K562 (cell line): ENCODE results near the gene MALRD1. TPM values are rescaled to one million over a fixed set of nuclear protein-coding genes. Genes with fewer than 3 reads are reported as not detected.
"Not testable (repeated sequence)": the region's sequence is repeated elsewhere in the genome, so short reads cannot be mapped to it uniquely, and the experiment has no call there.

Source experiments
- ATAC-seq: fragments of 200-7000 bp; cut with Tn5 transposase; 3 replicates; pipeline ENCODE4 v1.9.1; 2020; ENCODE audit warnings: moderate library complexity
- BruUV-seq: library from RNA; stranded (reverse); fragments of 400-500 nt; replicated peaks from 2 replicates; lab custom pipeline; 2021; lab: Mats Ljungman, UMichigan
- CTCF ChIA-PET: fragments of 300-600 bp; formaldehyde crosslinking; extraction: SDS; loops from one replicate; lab custom pipeline; 2021; ENCODE audit warnings: low intra/inter-chr PET ratio; lab: Yijun Ruan, JAX
- POLR2A ChIA-PET: fragments of 300-600, 350-650 bp; sonication (Branson Sonifier 250); formaldehyde crosslinking; extraction: SDS; loops from one replicate; lab custom pipeline; 2021; ENCODE audit warnings: antibody characterized with exemption, inconsistent platforms; lab: Yijun Ruan, JAX
- DNase-seq, 4 experiments: peaks; one replicate each; pipeline versions ENCODE4 v3.0.0 to v3.0.0-alpha.2; 2011 to 2018; ENCODE audit warnings: low spot score in 3 of 4, mixed read lengths in 3 of 4; ENCODE audit errors: extremely low read depth in 1 of 4
- FAIRE-seq: peaks from 2 replicates; lab custom pipeline; 2011; peaks lifted over from hg19 to GRCh38; lab: Jason Lieb, UNC
- H2AFZ ChIP-seq: 2 replicates; pipeline ENCODE4 v1.6.0; 2011; ENCODE audit warnings: low read depth, low read length, control low read depth, inconsistent platforms
- H3K27ac ChIP-seq: fragments of 200-600 bp; 3 replicates; pipeline ENCODE4 v1.8.0; 2011; ENCODE audit warnings: low read depth, mild to moderate bottlenecking, control low read depth, inconsistent platforms, low read length, moderate library complexity, mixed read lengths; ENCODE audit errors: extremely low read depth
- H3K27me3 ChIP-seq, 2 experiments: fragments of 300-600 bp in 1 of 2; 2 replicates in 1 of 2; 3 replicates in 1 of 2; pipeline versions ENCODE4 v1.6.0 to v1.8.0; 2011; ENCODE audit warnings: inconsistent platforms in 2 of 2, low read length in 2 of 2, mild to moderate bottlenecking in 1 of 2, mixed read lengths in 1 of 2, moderate library complexity in 1 of 2; ENCODE audit not compliant: control insufficient read depth in 2 of 2, insufficient read depth in 2 of 2
- H3K36me3 ChIP-seq: fragments of 300-600 bp; 3 replicates; pipeline ENCODE4 v1.8.0; 2011; ENCODE audit warnings: mild to moderate bottlenecking, low read length, inconsistent platforms; ENCODE audit not compliant: control insufficient read depth, insufficient read depth
- H3K4me1 ChIP-seq, 2 experiments: fragments of 200-600 bp in 1 of 2; replicated peaks in 1 of 2; 2 replicates in 1 of 2; 3 replicates in 1 of 2; pipeline versions ENCODE4 v1.5.1 to v1.8.0; 2011; ENCODE audit warnings: inconsistent platforms in 2 of 2, low read length in 2 of 2, mild to moderate bottlenecking in 1 of 2, mixed read lengths in 1 of 2, moderate library complexity in 1 of 2; ENCODE audit not compliant: control insufficient read depth in 2 of 2, insufficient read depth in 2 of 2
- H3K4me2 ChIP-seq: 2 replicates; pipeline ENCODE4 v1.6.1; 2011; ENCODE audit warnings: low read length, control low read depth, inconsistent platforms, mixed read lengths; ENCODE audit not compliant: insufficient read depth
- H3K4me3 ChIP-seq: fragments of 200-600 bp; sonication (generic), shearing (Covaris generic); 2 replicates; pipeline ENCODE4 v1.5.1; 2016; ENCODE audit warnings: control low read depth, inconsistent platforms
- H3K79me2 ChIP-seq: fragments of 200-600 bp; 3 replicates; pipeline ENCODE4 v1.8.0; 2011; ENCODE audit warnings: low read length, inconsistent platforms; ENCODE audit not compliant: control insufficient read depth, insufficient read depth
- H3K9ac ChIP-seq, 2 experiments: 2 replicates each; pipeline versions ENCODE4 v1.6.0 to v1.6.1; 2011; ENCODE audit warnings: low read depth in 2 of 2, low read length in 2 of 2, control low read depth in 1 of 2, inconsistent platforms in 1 of 2, mild to moderate bottlenecking in 1 of 2, mixed read lengths in 1 of 2; ENCODE audit not compliant: insufficient read depth in 1 of 2
- H3K9me1 ChIP-seq: one replicate; pipeline ENCODE4 v1.6.0; 2011; ENCODE audit warnings: inconsistent platforms, mild to moderate bottlenecking, low read length, moderate library complexity; ENCODE audit not compliant: control insufficient read depth, insufficient read depth
- H3K9me3 ChIP-seq: replicated peaks from 2 replicates; pipeline ENCODE4 v1.5.1; 2011; ENCODE audit warnings: low read depth, low read length, inconsistent platforms; ENCODE audit not compliant: control insufficient read depth, insufficient read depth
- H4K20me1 ChIP-seq: replicated peaks from 2 replicates; pipeline ENCODE4 v1.6.1; 2011; ENCODE audit warnings: low read length, inconsistent platforms, mixed read lengths; ENCODE audit not compliant: control insufficient read depth, insufficient read depth
- KAT8 ChIP-seq: fragments of 450-650 bp; IDR thresholded peaks from 2 replicates; pipeline ENCODE4 v1.6.1; 2016; ENCODE audit warnings: low read depth, mild to moderate bottlenecking
- RBM14 ChIP-seq: fragments of 200-400 bp; formaldehyde crosslinking; IDR thresholded peaks from 2 replicates; pipeline ENCODE4 v1.6.1; 2018; ENCODE audit warnings: low read depth, mild to moderate bottlenecking, low read length, moderate library complexity, borderline replicate concordance; ENCODE audit not compliant: insufficient read depth
- SRSF3 ChIP-seq: fragments of 200-400 bp; formaldehyde crosslinking; IDR thresholded peaks from 2 replicates; pipeline ENCODE4 v1.6.1; 2016; ENCODE audit warnings: mild to moderate bottlenecking, low read length, moderate library complexity; ENCODE audit not compliant: insufficient read depth
- ZNF146 ChIP-seq: IDR thresholded peaks from one replicate; pipeline ENCODE4 v1.6.1; 2018; ENCODE audit warnings: missing compliant biosample characterization; ENCODE audit not compliant: unreplicated experiment
- ZNF212 ChIP-seq: fragments of 450-650 bp; formaldehyde crosslinking; IDR thresholded peaks from 2 replicates; pipeline ENCODE4 v1.4.0; 2020; ENCODE audit warnings: mild to moderate bottlenecking
- ZNF24 ChIP-seq: fragments of 450-650 bp; IDR thresholded peaks from 2 replicates; pipeline ENCODE4 v1.6.1; 2016
- WGBS: fragments of 100-300 bp; shearing (Covaris generic); methylation state at CpG from one replicate; pipeline ENCODE4 v1.1.6; 2016; ENCODE audit warnings: low coverage, mixed read lengths; ENCODE audit not compliant: insufficient coverage; ENCODE audit errors: missing lambda C conversion rate; 5-methylcytosine and 5-hydroxymethylcytosine counted together
- in situ Hi-C: fragments of 300-500 bp; cut with MboI; formaldehyde crosslinking; loops from 4 replicates; pipeline ENCODE4 v1.15.0; 2018; ENCODE audit warnings: inconsistent platforms, mixed read lengths
- intact Hi-C: fragments of 100-400 bp; cut with micrococcal nuclease; formaldehyde crosslinking; loops from 2 replicates; pipeline ENCODE4 v1.14.2; 2022
- polyA plus RNA-seq, 8 experiments: library from polyadenylated mRNA; depleted of rRNA in 4 of 8; stranded (reverse) in 5 of 8; unstranded in 3 of 8; fragments of >200 nt; fragmentation: Nextera tagmentation in 2 of 8; fragmentation: Illumina TruSeq in 1 of 8; extraction: Ambion mirVana in 2 of 8; extraction: Trizol in 1 of 8; gene quantifications; 2 replicates each; pipeline versions ENCODE4 v1.2.1 to v1.2.3, GENCODE V29; 2011 to 2014; ENCODE audit warnings: inconsistent platforms in 1 of 8, missing spikeins in 1 of 8
- total RNA-seq, 7 experiments: library from RNA; depleted of rRNA in 6 of 7; stranded (reverse); fragments of >200 nt in 6 of 7; fragmentation: Illumina TruSeq in 2 of 7; extraction: Trizol in 2 of 7; gene quantifications; 2 replicates each; pipeline versions ENCODE4 v1.2.1 to v1.2.3, GENCODE V29; 2011 to 2021; ENCODE audit warnings: low replicate concordance in 1 of 7

Gene MALRD1
- total and polyA plus RNA-seq, 9 of the 15 experiments (the other 6 are each of a cell fraction or from before 2014, with no cell fraction given): not detected

DNA sequence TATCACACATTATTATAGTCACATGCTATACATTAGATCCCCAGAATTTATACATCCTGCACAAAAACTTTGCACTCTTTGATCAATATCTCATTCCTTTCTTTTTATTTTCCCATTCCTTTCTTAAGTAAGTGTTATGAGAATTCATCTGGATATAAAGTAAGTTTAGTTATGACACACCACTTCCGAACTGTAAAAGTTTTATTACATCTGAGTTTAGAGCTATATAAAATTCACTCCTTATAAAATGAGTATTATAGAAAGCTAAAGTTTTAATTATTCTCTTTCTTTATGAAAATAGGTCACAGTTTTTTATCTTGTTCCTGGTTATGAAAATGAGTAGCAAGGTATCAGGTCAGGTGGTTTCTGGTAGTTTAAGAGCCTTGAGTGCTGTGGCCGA lies 683.0 kb downstream of the MALRD1 start:
- 3% methylated on average over 2 of the region's 2 CpGs for WGBS
- no peak for DNase-seq
- H3K79me2 ChIP-seq: no peaks in the 10 kb centered on the region
- H4K20me1 ChIP-seq: no peaks in the 10 kb centered on the region
- no peaks in the 10 kb centered on the region; a peak in 1 of 5 replicates for H3K4me1 ChIP-seq
- no peak overlapping the region for H2AFZ ChIP-seq
- no peaks in the 10 kb centered on the region for H3K36me3 ChIP-seq
- no peak overlapping the region for H3K9ac ChIP-seq
- CTCF ChIA-PET: no interaction called here
- in situ Hi-C loops: no loop called here
- intact Hi-C loops: no loop called here
- POLR2A ChIA-PET: no interaction called here
- H3K27ac ChIP-seq: no peak overlapping the region
- H3K4me3 ChIP-seq: no peak overlapping the region
- H3K9me1 ChIP-seq: no peaks in the 10 kb centered on the region
- no peaks in the 10 kb centered on the region for H3K27me3 ChIP-seq
- BruUV-seq: no TSS peak
- no peak for FAIRE-seq
- no peak for ATAC-seq
- no peak overlapping the region for H3K4me2 ChIP-seq
- H3K9me3 ChIP-seq: no peaks in the 10 kb centered on the region
- TF ChIP-seq ZNF212 (CRISPR knock-in tag) (no peak), ZNF24 (no peak), RBM14 (no peak), KAT8 (no peak)

- H3K79me2 ChIP-seq: no peaks in the 10 kb centered on the region
- POLR2A ChIA-PET: no interaction called here
- H3K36me3 ChIP-seq: no peaks in the 10 kb centered on the region
- no peaks in the 10 kb centered on the region for H3K9me1 ChIP-seq
- no peak overlapping the region for H3K4me3 ChIP-seq
- H2AFZ ChIP-seq: no peak overlapping the region
- H3K4me1 ChIP-seq: no peaks in the 10 kb centered on the region
- no TSS peak for BruUV-seq
- 20% methylated on average over 1 of the region's 1 CpG for WGBS
- ATAC-seq (no peak), FAIRE-seq (no peak), DNase-seq (no peak)
- H3K9me3 ChIP-seq: no peaks in the 10 kb centered on the region
- CTCF ChIA-PET: no interaction called here
- H3K9ac ChIP-seq: no peak overlapping the region
- in situ Hi-C loops (no loop called here), intact Hi-C loops (no loop called here)
- H3K27me3 ChIP-seq: no peaks in the 10 kb centered on the region
- no peaks in the 10 kb centered on the region for H4K20me1 ChIP-seq
- no peak overlapping the region for H3K27ac ChIP-seq
- H3K4me2 ChIP-seq: no peak overlapping the region
- TF ChIP-seq ZNF146 (peak; percentile 52), SRSF3 (no peak)
Measured at GRCh38 chr10:19738440-19738839, 689.8 kb downstream of the MALRD1 start.

DNA sequence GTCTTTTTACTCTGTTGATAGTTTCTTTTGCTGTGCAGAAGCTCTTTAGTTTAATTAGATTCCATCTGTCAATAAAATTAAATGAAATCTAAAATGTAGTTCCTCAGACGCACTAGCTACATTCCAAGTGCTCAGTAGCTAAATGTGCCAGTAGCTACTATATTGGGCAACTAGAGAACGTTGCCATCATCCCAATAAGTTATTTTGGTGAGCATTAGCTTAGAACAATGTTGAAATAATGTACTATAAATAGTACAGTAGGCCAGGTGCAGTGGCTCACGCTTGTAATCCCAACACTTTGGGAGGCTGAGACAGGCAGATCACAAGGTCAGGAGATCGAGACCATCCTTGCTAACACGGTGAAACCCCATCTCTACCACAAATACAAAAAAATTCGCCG lies 690.6 kb downstream of the MALRD1 start:
- H3K9ac ChIP-seq, intact Hi-C loops, H3K9me1 ChIP-seq, H3K9me3 ChIP-seq, FAIRE-seq, H3K4me1 ChIP-seq, H3K4me3 ChIP-seq, H3K79me2 ChIP-seq, POLR2A ChIA-PET, H4K20me1 ChIP-seq, H2AFZ ChIP-seq, DNase-seq, BruUV-seq, H3K27ac ChIP-seq, ATAC-seq, CTCF ChIA-PET, in situ Hi-C loops, H3K4me2 ChIP-seq, H3K27me3 ChIP-seq, H3K36me3 ChIP-seq: not testable (repeated sequence)
- 8% methylated on average over 7 of the region's 7 CpGs for WGBS
